SJCRH30 (cell line): ENCODE results near the gene ACSL5. TPM values are rescaled to one million over a fixed set of nuclear protein-coding genes. Genes with fewer than 3 reads are reported as not detected.

Experiments used
- DNase-seq, 2 experiments: peaks; one replicate each; pipeline ENCODE4 v3.0.0-alpha.2; 2015 to 2020
- H3K27ac ChIP-seq: fragments of 250-450 bp; sonication (Bioruptor Pico); 2 replicates; pipeline ENCODE4 v1.5.1; 2020; ENCODE audit warnings: mild to moderate bottlenecking, moderate library complexity
- H3K27me3 ChIP-seq: fragments of 250-450 bp; sonication (Bioruptor Pico); 2 replicates; pipeline ENCODE4 v1.5.1; 2020; ENCODE audit warnings: mild to moderate bottlenecking, moderate library complexity
- H3K36me3 ChIP-seq: fragments of 250-450 bp; sonication (Bioruptor Pico); 2 replicates; pipeline ENCODE4 v1.5.1; 2020; ENCODE audit warnings: mild to moderate bottlenecking, moderate library complexity
- H3K4me1 ChIP-seq: fragments of 250-450 bp; sonication (Bioruptor Pico); 2 replicates; pipeline ENCODE4 v1.5.1; 2020; ENCODE audit warnings: mild to moderate bottlenecking, moderate library complexity
- H3K4me3 ChIP-seq: fragments of 250-450 bp; sonication (Bioruptor Pico); 2 replicates; pipeline ENCODE4 v1.5.1; 2020; ENCODE audit warnings: mild to moderate bottlenecking, moderate library complexity
- H3K9me3 ChIP-seq: fragments of 250-450 bp; sonication (Bioruptor Pico); replicated peaks from 2 replicates; pipeline ENCODE4 v1.5.1; 2020; ENCODE audit warnings: mild to moderate bottlenecking, moderate library complexity
- total RNA-seq: library from RNA; depleted of rRNA; stranded (reverse); fragments of >200 nt; shearing (Covaris generic); gene quantifications from 2 replicates; pipeline ENCODE4 v1.2.3, GENCODE V29; 2014; rRNA removed

ACSL5 gene
- total RNA-seq = 0.06 TPM in 1 of 2 replicates, not detected in the other

- Histone ChIP-seq H3K9me3 (no peaks in the 10 kb centered on the region), H3K27ac (no peak within 1 kb of the TSS), H3K27me3 (peaks cover 14% of the 10 kb centered on the region), H3K36me3 (no peaks in the 10 kb centered on the region), H3K4me3 (no peak within 1 kb of the TSS), H3K4me1 (no peaks in the 10 kb centered on the region; the same call in 1 of the 2 replicates)
- DNase-seq = no peak
These were observed at the start of gene ACSL5 for GRCh38 chr10:112373912-112374338. Gene ACSL5 (plus strand): TSS chr10:112374116. CDS start chr10:112394947, 20,831 bp downstream.

GRCh38 chr10:112327678-112328077 lies 46.2 kb upstream of the ACSL5 start:
- Histone ChIP-seq H3K27me3 (no peaks in the 10 kb centered on the region), H3K4me3 (no peak overlapping the region), H3K27ac (no peak overlapping the region), H3K36me3 (no peaks in the 10 kb centered on the region), H3K4me1 (no peaks in the 10 kb centered on the region), H3K9me3 (no peaks in the 10 kb centered on the region)
- no peak for DNase-seq

GRCh38 chr10:112330162-112330561 lies 43.8 kb upstream of the ACSL5 start:
- DNase-seq = no peak
- no peaks in the 10 kb centered on the region for H3K27me3 ChIP-seq
- no peak overlapping the region for H3K27ac ChIP-seq
- H3K4me3 ChIP-seq = no peak overlapping the region
- H3K4me1 ChIP-seq = no peaks in the 10 kb centered on the region
- no peaks in the 10 kb centered on the region for H3K36me3 ChIP-seq
- H3K9me3 ChIP-seq = no peaks in the 10 kb centered on the region

- Histone ChIP-seq H3K36me3 (no peaks in the 10 kb centered on the region), H3K4me3 (no peak overlapping the region), H3K27me3 (no peaks in the 10 kb centered on the region), H3K9me3 (no peaks in the 10 kb centered on the region), H3K27ac (no peak overlapping the region), H3K4me1 (no peaks in the 10 kb centered on the region)
- no peak for DNase-seq
These were observed 43.2 kb upstream of the ACSL5 start for GRCh38 chr10:112330607-112331160.

- H3K4me3 ChIP-seq = no peak overlapping the region
These were observed 41.9 kb upstream of the ACSL5 start for GRCh38 chr10:112332022-112332421.

GRCh38 chr10:112332509-112333228 lies 41.2 kb upstream of the ACSL5 start:
- Histone ChIP-seq H3K4me1 (no peaks in the 10 kb centered on the region), H3K27me3 (no peaks in the 10 kb centered on the region), H3K9me3 (no peaks in the 10 kb centered on the region), H3K4me3 (no peak overlapping the region), H3K27ac (no peak overlapping the region), H3K36me3 (no peaks in the 10 kb centered on the region)
- DNase-seq = no peak

More at GRCh38 chr10:112332022-112332421, 41.9 kb upstream of the ACSL5 start:
- no peak for DNase-seq
- Histone ChIP-seq H3K36me3 (no peaks in the 10 kb centered on the region), H3K4me1 (no peaks in the 10 kb centered on the region), H3K9me3 (no peaks in the 10 kb centered on the region), H3K27me3 (no peaks in the 10 kb centered on the region), H3K27ac (no peak overlapping the region)

- Histone ChIP-seq H3K9me3 (no peaks in the 10 kb centered on the region), H3K27me3 (no peaks in the 10 kb centered on the region), H3K4me1 (no peaks in the 10 kb centered on the region), H3K27ac (no peak overlapping the region), H3K4me3 (no peak overlapping the region), H3K36me3 (no peaks in the 10 kb centered on the region)
- no peak for DNase-seq
These were observed 40.5 kb upstream of the ACSL5 start for GRCh38 chr10:112333452-112333851.

GRCh38 chr10:112335111-112335867 lies 38.6 kb upstream of the ACSL5 start:
- Histone ChIP-seq H3K27ac (no peak overlapping the region), H3K4me3 (no peak overlapping the region), H3K9me3 (no peaks in the 10 kb centered on the region), H3K27me3 (no peaks in the 10 kb centered on the region), H3K4me1 (no peaks in the 10 kb centered on the region), H3K36me3 (no peaks in the 10 kb centered on the region)
- DNase-seq = no peak

- Histone ChIP-seq H3K27me3 (no peaks in the 10 kb centered on the region), H3K36me3 (no peaks in the 10 kb centered on the region), H3K27ac (no peak overlapping the region), H3K4me3 (no peak overlapping the region), H3K4me1 (no peaks in the 10 kb centered on the region), H3K9me3 (no peaks in the 10 kb centered on the region)
- DNase-seq = no peak
These were observed 38.0 kb upstream of the ACSL5 start for GRCh38 chr10:112335868-112336265.

GRCh38 chr10:112336556-112337201 lies 37.2 kb upstream of the ACSL5 start:
- Histone ChIP-seq H3K27ac (no peak overlapping the region), H3K4me1 (no peaks in the 10 kb centered on the region), H3K36me3 (no peaks in the 10 kb centered on the region), H3K27me3 (no peaks in the 10 kb centered on the region), H3K4me3 (no peak overlapping the region), H3K9me3 (no peaks in the 10 kb centered on the region)
- DNase-seq = no peak

- Histone ChIP-seq H3K27me3 (no peaks in the 10 kb centered on the region), H3K4me1 (no peaks in the 10 kb centered on the region; the same call in 1 of the 2 replicates), H3K9me3 (no peaks in the 10 kb centered on the region), H3K4me3 (no peak overlapping the region), H3K36me3 (no peaks in the 10 kb centered on the region), H3K27ac (no peak overlapping the region)
- DNase-seq = no peak
These were observed 35.0 kb upstream of the ACSL5 start for GRCh38 chr10:112338957-112339356.

- DNase-seq = no peak
These were observed 33.3 kb upstream of the ACSL5 start for GRCh38 chr10:112340601-112341000.

GRCh38 chr10:112343056-112343806 lies 30.7 kb upstream of the ACSL5 start:
- H3K36me3 ChIP-seq = no peaks in the 10 kb centered on the region
- no peak overlapping the region for H3K4me3 ChIP-seq
- no peaks in the 10 kb centered on the region for H3K9me3 ChIP-seq
- peak; percentile 29 to 41 for DNase-seq
- H3K27me3 ChIP-seq = no peaks in the 10 kb centered on the region
- no peak overlapping the region for H3K27ac ChIP-seq
- H3K4me1 ChIP-seq = no peaks in the 10 kb centered on the region; the same call in 1 of the 2 replicates

More at GRCh38 chr10:112340601-112341000, 33.3 kb upstream of the ACSL5 start:
- no peak overlapping the region for H3K27ac ChIP-seq
- no peaks in the 10 kb centered on the region for H3K36me3 ChIP-seq
- H3K4me1 ChIP-seq = no peaks in the 10 kb centered on the region; the same call in 1 of the 2 replicates
- no peak overlapping the region for H3K4me3 ChIP-seq
- H3K27me3 ChIP-seq = no peaks in the 10 kb centered on the region
- no peaks in the 10 kb centered on the region for H3K9me3 ChIP-seq

GRCh38 chr10:112344261-112344660 lies 29.7 kb upstream of the ACSL5 start:
- Histone ChIP-seq H3K27ac (no peak overlapping the region), H3K36me3 (no peaks in the 10 kb centered on the region), H3K27me3 (no peaks in the 10 kb centered on the region), H3K4me1 (no peaks in the 10 kb centered on the region; the same call in 1 of the 2 replicates), H3K9me3 (no peaks in the 10 kb centered on the region), H3K4me3 (no peak overlapping the region)
- DNase-seq = no peak
